NCI-H1092 treated with DMSO at 0.1 percent for 48 hours (cell line): ENCODE measurements around the gene ALG12.

Source experiments
- DNase-seq: peaks from one replicate; lab custom pipeline; 2025; lab: John Stamatoyannopoulos, UW

ALG12 gene

DNA sequence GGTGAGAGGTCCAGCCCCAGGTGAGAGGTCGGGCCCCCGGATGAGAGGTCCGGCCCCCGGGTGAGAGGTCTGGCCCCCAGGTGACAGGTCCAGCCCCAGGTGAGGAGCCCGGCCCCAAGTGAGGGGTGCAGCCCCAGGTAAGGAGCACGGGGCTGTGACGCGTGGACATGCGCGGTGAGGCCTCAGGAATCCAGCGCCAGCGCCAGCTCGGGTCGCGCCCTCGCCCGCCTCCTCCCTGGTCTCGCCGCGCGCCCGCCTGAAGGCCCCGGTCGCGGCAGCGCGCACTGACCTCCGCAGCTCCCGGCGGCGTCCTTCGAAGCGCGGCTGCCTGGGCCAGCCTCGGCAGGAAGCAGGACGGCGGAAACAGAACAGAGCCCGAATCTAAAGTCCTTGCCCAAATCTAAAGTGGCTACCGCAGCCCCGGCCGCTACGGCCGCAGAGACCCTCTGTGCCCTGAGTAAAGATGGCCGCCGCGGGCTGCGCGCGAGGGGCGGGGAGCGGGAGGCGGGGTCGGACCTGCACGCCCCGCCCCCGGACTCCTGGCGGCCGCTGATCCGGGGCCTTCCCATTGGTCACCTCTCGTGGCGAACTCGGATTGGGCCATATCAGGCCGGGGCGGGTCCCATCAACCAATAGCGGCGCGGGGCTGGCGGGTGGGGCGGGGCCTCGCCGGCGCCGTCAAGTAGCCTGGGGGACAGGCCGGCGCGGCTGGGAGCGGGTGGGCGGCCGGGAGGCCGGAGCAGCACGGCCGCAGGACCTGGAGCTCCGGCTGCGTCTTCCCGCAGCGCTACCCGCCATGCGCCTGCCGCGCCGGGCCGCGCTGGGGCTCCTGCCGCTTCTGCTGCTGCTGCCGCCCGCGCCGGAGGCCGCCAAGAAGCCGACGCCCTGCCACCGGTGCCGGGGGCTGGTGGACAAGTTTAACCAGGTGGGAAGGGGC lies at the start of gene ALG12, which contains the start of gene CRELD2:
ALG12 (minus strand) TSS at position 465 of the 937 bp plus-strand sequence. CDS start 4,673 bp downstream, outside the sequence.
CRELD2 (plus strand) TSS at position 661 of the 937 bp plus-strand sequence; CDS start at position 797, 136 bp downstream.
- peak; percentile 72 for DNase-seq

GRCh38 chr22:49967706-49968208 lies 49.5 kb upstream of the ALG12 start:
- no peak for DNase-seq

DNA sequence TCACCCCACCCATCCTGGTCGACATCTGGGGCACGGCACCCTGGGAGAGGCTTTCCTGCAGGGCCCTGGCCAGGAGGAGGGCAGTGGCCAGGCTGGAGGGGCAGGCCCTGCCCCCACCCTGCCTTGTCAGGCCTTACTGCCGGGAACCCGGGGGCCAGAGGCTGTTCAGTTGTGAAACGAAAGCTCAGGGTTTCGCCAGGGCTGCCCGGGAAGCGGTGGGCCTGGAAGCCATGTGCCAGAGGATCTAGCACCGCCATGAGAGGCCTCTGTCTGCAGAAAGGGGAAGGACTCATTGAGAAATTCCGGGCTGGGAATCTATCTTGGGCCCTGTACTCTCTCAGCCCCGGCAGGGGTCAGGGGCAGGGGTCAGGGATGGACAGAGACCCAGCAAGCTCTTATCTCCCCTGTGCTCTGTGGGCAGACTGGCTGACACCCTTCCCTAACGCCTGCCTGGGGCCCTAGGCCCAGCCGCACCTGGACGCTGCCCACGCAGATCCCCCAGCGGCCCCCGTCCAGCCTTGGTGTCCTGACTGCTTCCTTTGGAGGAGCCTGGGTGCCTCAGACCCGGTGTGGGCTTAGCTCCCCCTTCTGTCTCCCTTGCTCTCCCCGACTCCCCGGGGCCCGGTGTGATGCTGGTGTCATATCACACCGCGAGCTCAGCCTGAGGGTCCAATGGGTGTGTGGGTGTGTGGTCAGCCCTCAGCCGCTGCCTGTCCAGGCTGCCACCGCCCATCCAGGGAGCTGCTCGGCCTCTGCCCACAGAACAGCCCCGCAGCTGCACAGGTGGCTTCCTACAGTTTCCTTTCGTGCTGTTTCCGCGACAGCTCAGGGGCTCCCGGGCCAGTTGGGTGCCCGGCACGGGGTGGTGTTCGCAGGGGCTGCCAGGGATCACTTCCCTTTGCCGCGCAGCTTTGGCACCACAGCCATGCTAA lies 48.8 kb upstream of the ALG12 start:
- no peak for DNase-seq

DNA sequence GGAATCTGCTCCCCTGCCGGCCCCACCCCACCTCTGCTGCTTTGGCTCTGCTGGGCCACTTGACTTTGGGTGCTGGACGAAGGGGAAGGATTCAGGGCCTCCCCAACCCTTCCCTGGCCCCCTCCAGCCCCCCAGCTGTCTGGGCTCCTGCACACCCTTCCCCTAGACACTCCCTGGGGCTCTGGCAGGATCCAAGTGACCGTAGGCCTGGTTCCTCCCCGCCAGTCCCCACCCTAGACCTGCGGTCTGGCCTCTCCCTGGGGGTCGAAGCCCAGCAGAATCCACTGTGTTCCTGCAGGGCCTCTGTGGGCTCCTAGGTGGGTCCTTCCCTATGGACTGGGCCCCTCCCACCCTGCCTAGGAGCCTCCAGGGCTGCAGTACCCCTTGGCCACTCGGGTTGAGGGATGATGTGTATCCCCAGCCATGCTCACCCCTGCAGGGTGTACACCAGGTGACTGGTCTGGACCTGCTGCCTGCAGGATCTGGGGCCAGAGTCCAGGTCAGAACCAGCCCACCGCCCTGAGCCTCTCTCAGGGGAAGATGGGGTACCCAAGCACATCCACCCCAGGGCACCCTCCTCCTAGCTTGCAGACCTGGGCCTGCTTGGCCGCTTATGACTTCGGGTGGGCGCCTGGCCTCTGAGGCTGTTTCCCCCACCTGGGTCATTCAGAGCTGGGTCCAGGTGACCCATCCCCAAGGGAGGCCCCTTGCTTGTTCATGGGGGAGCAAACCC lies 48.0 kb upstream of the ALG12 start:
- no peak for DNase-seq

DNA sequence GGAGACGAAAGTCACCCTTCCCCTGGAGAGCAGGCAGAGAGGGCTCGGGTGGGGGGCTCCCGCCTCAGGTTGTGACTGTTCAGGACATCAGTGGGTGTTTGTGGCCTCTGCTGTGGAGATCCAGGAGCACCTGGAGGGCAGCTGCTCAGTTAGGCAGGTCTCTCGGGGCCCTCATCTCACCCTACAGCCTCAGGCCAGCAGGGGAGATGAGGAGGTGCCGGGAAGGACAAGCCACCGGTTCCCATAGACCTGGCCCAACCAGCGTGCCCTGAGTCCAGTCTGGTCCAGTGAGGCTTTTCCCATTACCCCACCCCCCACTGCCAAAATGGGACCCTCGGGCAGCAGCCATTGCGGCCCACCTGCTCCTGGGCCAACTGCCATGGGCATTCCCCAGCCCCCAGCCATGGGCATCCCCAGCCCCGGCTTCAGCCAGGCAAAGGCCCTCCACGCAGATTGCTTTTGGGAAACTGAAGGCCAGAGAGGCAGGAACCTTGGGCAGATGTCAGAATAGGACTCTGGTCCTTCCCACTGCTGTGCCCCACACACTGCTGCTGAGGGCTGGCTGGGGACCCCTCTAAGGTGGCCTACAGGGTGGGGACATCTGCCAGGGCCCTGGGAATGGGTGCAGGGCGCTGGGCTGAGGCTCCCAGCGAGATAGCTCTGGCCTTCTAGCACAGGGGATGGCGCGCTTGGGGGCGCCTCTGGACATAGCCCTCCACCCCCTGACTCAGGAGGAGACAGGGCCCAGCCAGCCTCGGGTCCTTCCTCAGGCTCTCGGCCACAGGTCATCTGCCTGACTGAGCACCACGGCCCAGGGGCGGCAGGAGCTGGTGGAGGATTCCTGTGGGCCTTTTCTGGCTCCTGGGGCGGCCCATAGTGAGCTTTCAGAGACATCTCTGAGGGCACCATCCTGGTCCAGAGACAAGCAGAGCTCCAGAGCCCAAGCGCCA lies 47.1 kb upstream of the ALG12 start:
- no peak for DNase-seq

DNA sequence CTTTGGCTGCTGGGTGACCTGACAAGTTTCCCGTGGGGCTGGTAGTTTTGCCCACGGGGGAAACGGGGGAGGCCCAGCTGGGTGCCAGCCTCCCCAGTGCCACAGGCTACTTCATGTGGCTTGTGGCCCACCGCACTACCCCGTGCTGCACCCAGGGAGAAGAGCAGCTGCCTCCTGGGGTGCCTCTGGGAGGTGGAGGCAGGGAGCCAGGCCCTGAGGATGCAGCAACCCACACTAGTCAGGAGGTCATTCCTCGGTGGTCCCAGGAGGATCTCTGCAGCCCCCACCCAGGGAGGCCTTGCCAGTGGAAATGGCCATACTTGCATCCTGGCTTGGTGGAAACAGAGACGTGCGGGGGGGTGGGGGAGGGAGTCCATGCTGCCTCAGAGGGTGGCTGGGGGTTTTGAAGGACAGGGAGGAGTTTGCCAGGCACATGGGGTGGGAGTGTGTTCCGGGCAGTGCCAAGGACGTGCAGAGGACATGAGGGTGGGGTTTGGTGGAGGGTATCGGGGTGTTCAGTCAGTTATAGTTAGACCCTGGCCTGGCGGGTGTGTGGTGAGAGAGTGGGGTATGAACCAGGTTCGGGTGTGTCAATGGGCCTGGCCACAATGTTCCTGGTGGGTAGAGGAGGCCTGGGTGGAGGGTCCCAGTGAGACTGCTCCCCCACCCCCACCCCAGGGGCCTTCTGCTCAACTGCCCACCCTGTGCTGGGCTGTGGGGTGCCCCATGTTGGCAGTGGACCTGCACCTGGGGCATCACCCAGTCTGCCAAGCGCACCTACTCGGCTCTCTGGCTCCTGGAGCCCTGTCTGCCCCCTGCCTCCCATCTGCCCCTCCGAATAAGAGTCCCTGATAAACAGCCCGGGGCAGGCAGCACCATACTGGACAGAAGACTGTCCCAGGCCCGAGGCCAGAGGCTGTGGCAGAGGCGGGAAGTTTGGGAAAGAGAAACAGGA lies 46.2 kb upstream of the ALG12 start:
- no peak for DNase-seq

GRCh38 chr22:49963647-49964026 lies 45.4 kb upstream of the ALG12 start:
- DNase-seq = no peak

DNA sequence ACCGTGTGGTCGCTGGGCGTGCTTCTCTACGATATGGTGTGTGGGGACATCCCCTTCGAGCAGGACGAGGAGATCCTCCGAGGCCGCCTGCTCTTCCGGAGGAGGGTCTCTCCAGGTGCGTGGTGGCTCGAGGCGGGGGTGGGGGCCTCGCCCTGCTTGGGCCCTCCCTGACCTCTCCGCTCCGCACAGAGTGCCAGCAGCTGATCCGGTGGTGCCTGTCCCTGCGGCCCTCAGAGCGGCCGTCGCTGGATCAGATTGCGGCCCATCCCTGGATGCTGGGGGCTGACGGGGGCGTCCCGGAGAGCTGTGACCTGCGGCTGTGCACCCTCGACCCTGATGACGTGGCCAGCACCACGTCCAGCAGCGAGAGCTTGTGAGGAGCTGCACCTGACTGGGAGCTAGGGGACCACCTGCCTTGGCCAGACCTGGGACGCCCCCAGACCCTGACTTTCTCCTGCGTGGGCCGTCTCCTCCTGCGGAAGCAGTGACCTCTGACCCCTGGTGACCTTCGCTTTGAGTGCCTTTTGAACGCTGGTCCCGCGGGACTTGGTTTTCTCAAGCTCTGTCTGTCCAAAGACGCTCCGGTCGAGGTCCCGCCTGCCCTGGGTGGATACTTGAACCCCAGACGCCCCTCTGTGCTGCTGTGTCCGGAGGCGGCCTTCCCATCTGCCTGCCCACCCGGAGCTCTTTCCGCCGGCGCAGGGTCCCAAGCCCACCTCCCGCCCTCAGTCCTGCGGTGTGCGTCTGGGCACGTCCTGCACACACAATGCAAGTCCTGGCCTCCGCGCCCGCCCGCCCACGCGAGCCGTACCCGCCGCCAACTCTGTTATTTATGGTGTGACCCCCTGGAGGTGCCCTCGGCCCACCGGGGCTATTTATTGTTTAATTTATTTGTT lies 44.8 kb upstream of the ALG12 start:
- no peak for DNase-seq

DNA sequence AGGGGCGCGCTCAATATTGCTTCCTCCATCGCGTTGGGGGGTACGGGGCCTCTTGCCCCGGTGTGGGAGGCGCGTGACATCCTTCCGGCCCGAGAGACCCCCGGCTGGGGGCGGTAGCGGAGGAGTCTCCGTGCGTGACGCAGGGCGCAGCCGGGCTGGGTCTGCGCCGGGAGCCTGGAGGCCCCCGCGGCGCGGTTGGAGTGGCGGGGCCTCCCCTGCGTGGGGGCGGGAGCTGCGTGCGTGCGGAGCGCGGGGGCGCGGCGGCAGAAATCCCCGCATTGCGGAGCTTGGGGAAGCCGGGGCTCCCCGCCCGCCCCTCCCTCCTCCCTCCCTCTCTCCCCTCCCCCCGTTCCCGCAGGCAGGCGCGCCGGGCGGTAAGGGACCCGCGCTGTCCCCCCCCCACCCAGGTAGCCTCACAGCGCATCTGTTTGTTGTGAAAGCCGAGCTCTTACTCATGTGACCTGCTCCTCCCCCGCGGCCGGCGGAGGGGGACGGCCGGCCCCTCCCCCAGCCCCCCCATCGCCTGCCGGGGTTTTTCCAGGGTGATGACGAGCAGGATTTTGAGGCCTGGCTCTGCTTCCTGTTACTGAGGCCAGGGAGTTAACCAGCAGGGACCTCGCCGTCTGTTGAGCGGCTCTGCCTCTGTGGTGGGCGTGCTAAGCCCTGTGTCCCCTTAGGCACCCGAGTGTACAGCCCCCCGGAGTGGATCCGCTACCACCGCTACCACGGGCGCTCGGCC lies 43.9 kb upstream of the ALG12 start:
- no peak for DNase-seq

DNA sequence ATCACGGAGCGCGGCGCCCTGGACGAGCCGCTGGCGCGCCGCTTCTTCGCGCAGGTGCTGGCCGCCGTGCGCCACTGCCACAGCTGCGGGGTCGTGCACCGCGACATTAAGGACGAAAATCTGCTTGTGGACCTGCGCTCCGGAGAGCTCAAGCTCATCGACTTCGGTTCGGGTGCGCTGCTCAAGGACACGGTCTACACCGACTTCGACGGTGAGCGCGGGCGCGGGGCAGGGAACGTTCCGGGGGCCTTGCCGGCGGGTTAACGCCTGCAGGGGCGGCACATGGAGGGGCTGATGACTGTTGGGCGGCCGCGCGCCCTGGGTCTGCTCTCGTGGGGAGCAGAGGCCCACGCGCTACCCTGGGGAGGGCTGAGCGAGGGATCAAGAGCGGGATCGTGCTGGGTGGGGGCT lies 43.4 kb upstream of the ALG12 start:
- no peak for DNase-seq

- DNase-seq = no peak
Observed at GRCh38 chr22:49961005-49961600, 42.9 kb upstream of the ALG12 start.

- DNase-seq = peak; percentile 75
Observed at GRCh38 chr22:49960159-49961004, 42.1 kb upstream of the ALG12 start, which contains the start of gene PIM3. Gene PIM3 (plus strand): TSS chr22:49960772. CDS start chr22:49960948, 176 bp downstream.

DNA sequence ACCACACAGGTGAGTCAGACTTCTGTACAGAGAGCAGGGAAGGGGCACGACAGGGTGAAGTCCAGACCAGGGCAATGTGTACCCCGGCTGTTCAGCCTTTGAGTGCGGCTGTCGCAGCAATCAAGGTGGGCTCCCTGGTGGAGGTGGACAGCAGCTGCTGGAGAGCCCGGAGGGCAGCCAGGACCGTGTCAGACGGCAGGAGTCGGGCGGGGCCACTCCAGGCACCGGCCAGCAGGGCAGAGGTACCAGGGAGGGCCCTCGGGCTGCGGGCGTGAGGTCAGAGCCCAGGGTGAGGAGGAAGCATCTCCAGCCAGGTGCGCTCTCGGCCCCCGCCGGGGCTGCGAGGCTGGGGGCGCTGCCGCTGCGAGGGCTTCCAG lies 41.5 kb upstream of the ALG12 start:
- no peak for DNase-seq

- no peak for DNase-seq
Observed at GRCh38 chr22:49958931-49959781, 40.9 kb upstream of the ALG12 start.

DNA sequence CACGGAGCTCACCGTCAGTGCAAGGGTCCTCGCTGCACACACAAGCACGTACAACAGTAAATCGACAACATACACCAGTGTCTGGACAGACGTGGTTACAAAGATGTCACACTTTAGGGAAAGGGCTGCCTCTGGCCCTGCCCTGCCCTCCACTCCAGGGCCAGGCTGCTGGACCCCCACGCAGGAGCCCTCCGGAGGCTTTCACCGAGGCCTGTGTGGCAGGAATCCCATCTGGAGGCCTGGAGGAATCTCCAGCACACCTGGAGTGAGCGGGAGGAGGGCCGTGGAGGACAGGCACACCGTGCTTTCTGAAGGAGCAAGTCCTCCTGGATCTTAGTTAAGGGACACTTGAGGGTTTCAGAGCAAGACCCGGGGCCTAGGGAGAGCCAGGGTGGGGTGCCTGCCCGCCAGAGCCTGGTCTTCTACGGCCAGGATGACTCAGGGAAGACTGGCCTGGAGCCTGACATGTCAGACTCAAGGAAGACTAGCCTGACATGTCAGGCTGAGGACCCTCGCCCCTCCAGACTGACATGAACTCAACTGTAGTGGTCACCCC lies 40.2 kb upstream of the ALG12 start:
- no peak for DNase-seq
